A549 (cell line): ENCODE data around the gene SENP5. TPM values are rescaled to one million over a fixed set of nuclear protein-coding genes. Genes with fewer than 3 reads are reported as not detected.
A peak's percentile ranks its signal among the peaks of the same experiment; 100 is the strongest.
"Not testable (repeated sequence)": the region's sequence is repeated elsewhere in the genome, so short reads cannot be mapped to it uniquely, and the experiment has no call there.

Experiments used
- ATAC-seq, 2 experiments: fragments of 200-7000 bp in 1 of 2; fragments of >200 bp in 1 of 2; cut with Nextera tagmentation in 1 of 2; cut with Tn5 transposase in 1 of 2; 3 replicates each; pipeline versions ENCODE4 v1.8.0 to v1.9.1; 2018 to 2020; ENCODE audit warnings: mild to moderate bottlenecking in 1 of 2, moderate library complexity in 1 of 2
- CTCF ChIA-PET: fragments of 300-600 bp; sonication (Branson Sonifier 250); formaldehyde crosslinking; extraction: SDS; loops from one replicate; lab custom pipeline; 2021; ENCODE audit warnings: antibody characterized with exemption, inconsistent platforms; lab: Yijun Ruan, JAX
- POLR2A ChIA-PET: fragments of 350-600 bp; formaldehyde crosslinking; extraction: SDS; loops from one replicate; lab custom pipeline; 2021; ENCODE audit warnings: antibody characterized with exemption, inconsistent platforms; lab: Yijun Ruan, JAX
- DNase-seq, 2 experiments: peaks; one replicate each; pipeline versions ENCODE4 v3.0.0 to v3.0.0-alpha.2; 2011 to 2016; ENCODE audit warnings: low read depth in 1 of 2, low spot score in 1 of 2
- FAIRE-seq: peaks from 2 replicates; lab custom pipeline; 2011; peaks lifted over from hg19 to GRCh38; lab: Jason Lieb, UNC
- H3K27ac ChIP-seq, 2 experiments: fragments of >200 bp; sonication (Bioruptor Twin); formaldehyde crosslinking; 3 replicates each; pipeline ENCODE4 v1.5.1; 2016 to 2017
- H3K4me1 ChIP-seq: fragments of >200 bp; sonication (Bioruptor Twin); formaldehyde crosslinking; 3 replicates; pipeline ENCODE4 v1.6.1; 2016
- H3K4me2 ChIP-seq: fragments of >200 bp; sonication (Bioruptor Twin); formaldehyde crosslinking; 3 replicates; pipeline ENCODE4 v1.6.1; 2016
- H3K4me3 ChIP-seq: fragments of >200 bp; sonication (Bioruptor Twin); formaldehyde crosslinking; 3 replicates; pipeline ENCODE4 v1.5.1; 2016
- H3K9me3 ChIP-seq: fragments of >200 bp; sonication (Bioruptor Twin); formaldehyde crosslinking; 3 replicates; pipeline ENCODE4 v1.6.1; 2016
- CBX2 ChIP-seq: fragments of 200-600 bp; sonication (generic); IDR thresholded peaks from 2 replicates; pipeline ENCODE4 v1.6.1; 2016; ENCODE audit warnings: low read depth, mild to moderate bottlenecking, borderline replicate concordance
- CBX8 ChIP-seq: fragments of 200-600 bp; sonication (generic); IDR thresholded peaks from 2 replicates; pipeline ENCODE4 v1.6.1; 2016
- CHD4 ChIP-seq: fragments of 200-600 bp; sonication (generic); IDR thresholded peaks from 2 replicates; pipeline ENCODE4 v1.6.1; 2016; ENCODE audit warnings: antibody characterized with exemption, mild to moderate bottlenecking, borderline replicate concordance
- ELK1 ChIP-seq: fragments of 150-350 bp; IDR thresholded peaks from 2 replicates; pipeline ENCODE4 v1.6.1; 2014; ENCODE audit warnings: low read depth, mild to moderate bottlenecking, low read length
- EP300 ChIP-seq, 2 experiments: fragments of >200 bp; sonication (Bioruptor Twin); formaldehyde crosslinking; IDR thresholded peaks; 2 replicates in 1 of 2; 3 replicates in 1 of 2; pipeline ENCODE4 v1.6.1; 2016 to 2017
- FOSB ChIP-seq: fragments of 250-450 bp; sonication (Bioruptor Pico); IDR thresholded peaks from 2 replicates; pipeline ENCODE4 v1.5.0; 2020; ENCODE audit warnings: mild to moderate bottlenecking, moderate library complexity
- FOSL2 ChIP-seq, 2 experiments: fragments of 450-650 bp in 1 of 2; fragments of >200 bp in 1 of 2; sonication (Bioruptor Twin) in 1 of 2; formaldehyde crosslinking; IDR thresholded peaks; 2 replicates each; pipeline versions ENCODE4 v1.5.0 to v1.6.1; 2016 to 2020; ENCODE audit warnings: mild to moderate bottlenecking in 1 of 2, moderate library complexity in 1 of 2
- FOXS1 ChIP-seq: fragments of 250-450 bp; sonication (Bioruptor Pico); IDR thresholded peaks from 2 replicates; pipeline ENCODE4 v1.5.0; 2020; ENCODE audit warnings: mild to moderate bottlenecking, moderate library complexity
- GATA3 ChIP-seq: IDR thresholded peaks from 2 replicates; pipeline ENCODE4 v1.6.1; 2012; ENCODE audit warnings: borderline replicate concordance
- HEYL ChIP-seq: fragments of 250-450 bp; sonication (Bioruptor Pico); IDR thresholded peaks from 2 replicates; pipeline ENCODE4 v1.8.0; 2021; ENCODE audit warnings: mild to moderate bottlenecking, moderate library complexity
- JUN ChIP-seq, 2 experiments: fragments of >200 bp; sonication (Bioruptor Twin); formaldehyde crosslinking; IDR thresholded peaks; 2 replicates in 1 of 2; 3 replicates in 1 of 2; pipeline ENCODE4 v1.6.1; 2016 to 2017
- KDM1A ChIP-seq: fragments of 200-600 bp; sonication (generic); IDR thresholded peaks from 2 replicates; pipeline ENCODE4 v1.6.1; 2016; ENCODE audit warnings: low read depth, mild to moderate bottlenecking
- MAFK ChIP-seq: fragments of 450-650 bp; IDR thresholded peaks from 2 replicates; pipeline ENCODE4 v1.6.1; 2014; ENCODE audit not compliant: partially characterized antibody
- MAX ChIP-seq: IDR thresholded peaks from 2 replicates; pipeline ENCODE4 v1.6.1; 2012
- NFE2L2 ChIP-seq: fragments of 150-350 bp; conservative IDR thresholded peaks from 2 replicates; pipeline ENCODE4 v1.6.1; 2014; ENCODE audit warnings: low read length
- NPAS2 ChIP-seq: fragments of 250-450 bp; sonication (Bioruptor Pico); IDR thresholded peaks from 2 replicates; pipeline ENCODE4 v1.8.0; 2022; ENCODE audit warnings: mild to moderate bottlenecking, moderate library complexity, borderline replicate concordance
- PHF8 ChIP-seq: fragments of 200-600 bp; sonication (generic); IDR thresholded peaks from 2 replicates; pipeline ENCODE4 v1.6.1; 2016; ENCODE audit warnings: low read depth, mild to moderate bottlenecking, antibody characterized with exemption, moderate library complexity, borderline replicate concordance
- POLR2AphosphoS2 ChIP-seq: conservative IDR thresholded peaks from 2 replicates; pipeline ENCODE4 v1.6.1; 2012; ENCODE audit warnings: low read length, improper control_type of control experiment, inconsistent platforms
- RNF2 ChIP-seq: fragments of 200-600 bp; sonication (generic); IDR thresholded peaks from 2 replicates; pipeline ENCODE4 v1.6.1; 2016; ENCODE audit warnings: low read depth, mild to moderate bottlenecking, antibody characterized with exemption, moderate library complexity, borderline replicate concordance
- TFCP2L1 ChIP-seq: fragments of 250-450 bp; sonication (Bioruptor Pico); IDR thresholded peaks from 2 replicates; pipeline ENCODE4 v1.5.0; 2021; ENCODE audit warnings: mild to moderate bottlenecking
- TP53 ChIP-seq: fragments of 250-450 bp; sonication (Bioruptor Pico); IDR thresholded peaks from 2 replicates; pipeline ENCODE4 v1.5.0; 2021; ENCODE audit warnings: mild to moderate bottlenecking, moderate library complexity
- ZFP36 ChIP-seq: fragments of 450-650 bp; IDR thresholded peaks from 2 replicates; pipeline ENCODE4 v1.6.1; 2014; ENCODE audit warnings: borderline replicate concordance; ENCODE audit not compliant: partially characterized antibody
- ZSCAN20 ChIP-seq: fragments of 250-450 bp; sonication (Bioruptor Pico); IDR thresholded peaks from 2 replicates; pipeline ENCODE4 v1.8.0; 2022; ENCODE audit warnings: mild to moderate bottlenecking, moderate library complexity
- WGBS: methylation state at CpG from one replicate; pipeline ENCODE4 v1.1.6; 2017; ENCODE audit errors: missing lambda C conversion rate; 5-methylcytosine and 5-hydroxymethylcytosine counted together
- polyA plus RNA-seq, 4 experiments: library from polyadenylated mRNA; depleted of rRNA in 3 of 4; stranded (reverse); fragments of >200 nt; fragmentation: RNase III in 1 of 4; extraction: RNeasy Plus Mini Kit Qiagen cat#74134 plus additional on column Dnase treatment in 1 of 4; gene quantifications; 2 replicates in 3 of 4; 3 replicates in 1 of 4; pipeline ENCODE4 v1.2.3, GENCODE V29; 2011 to 2017
- TF ChIP-seq, protein P1 (sequence below): fragments of >200 bp; sonication (Bioruptor Twin); formaldehyde crosslinking; IDR thresholded peaks from 2 replicates; pipeline ENCODE4 v1.6.1; 2016

The SENP5 gene
- polyA plus RNA-seq, 2 of the 4 experiments (the other 2 are of a cell fraction): 6.8 to 12.9 TPM

DNA sequence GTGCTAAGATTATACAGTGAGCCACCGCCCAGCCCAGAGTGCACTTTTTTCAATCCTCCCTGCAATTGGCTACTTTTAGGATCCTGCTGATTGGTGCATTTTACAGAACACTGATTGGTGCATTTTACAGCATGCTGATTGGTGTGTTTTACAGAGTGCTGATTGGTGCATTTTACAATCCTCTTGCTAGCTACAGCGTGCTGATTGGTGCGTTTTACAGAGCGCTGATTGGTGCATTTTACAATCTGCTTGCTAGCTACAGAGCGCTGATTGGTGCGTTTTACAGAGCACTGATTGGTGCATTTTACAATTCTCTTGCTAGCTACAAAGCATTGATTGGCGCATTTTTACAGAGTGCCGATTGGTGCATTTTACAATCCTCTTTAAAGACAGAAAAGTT lies 4.7 kb upstream of the SENP5 start:
- CTCF ChIA-PET, H3K4me2 ChIP-seq, FAIRE-seq, POLR2A ChIA-PET, H3K9me3 ChIP-seq, H3K4me1 ChIP-seq, H3K27ac ChIP-seq, ATAC-seq, H3K4me3 ChIP-seq: not testable (repeated sequence)
- 83% methylated on average over 8 of the region's 8 CpGs for WGBS
- DNase-seq: peak in 1 of 2 experiments; percentile 13
- TF ChIP-seq MAFK: peak; percentile 73

- DNase-seq (no peak), FAIRE-seq (no peak), ATAC-seq (peak in 1 of 2 experiments; percentile 16; a peak in 2 of 6 replicates)
- ChIA-PET POLR2A (interaction anchor here (0.6 to 2.2 kb wide), 13 partner anchors 10 to 435 kb away, joined by 3 to 13 read pairs (median 5); partner anchors contain the start of genes CEP19, FBXO45, NCBP2 and PAK2), CTCF (interaction anchor here (1.3 kb wide), 1 partner anchor 136 kb away, joined by 4 read pairs; no protein-coding TSS in a partner anchor)
- Histone ChIP-seq H3K4me2 (peak overlapping the region; percentile 84), H3K4me3 (peak overlapping the region; percentile 79), H3K9me3 (0 out of 3 replicates have a peak, but pooled peaks cover 5% of the 10 kb centered on the region), H3K4me1 (peaks cover 10% of the 10 kb centered on the region; the same call in 2 of the 3 replicates), H3K27ac (peak overlapping the region; percentile 68 to 99)
- WGBS: 42% methylated on average over 6 of the region's 6 CpGs
- TF ChIP-seq CBX2: no peak
- no peak for TF ChIP-seq FOSL2 (IDR thresholded peaks at IDR 0.05)
- no peak for TF ChIP-seq FOSL2 (CRISPR knock-in tag; IDR thresholded peaks at IDR 0.05)
- TF ChIP-seq POLR2AphosphoS2: no peak
- no peak for TF ChIP-seq GATA3
- TF ChIP-seq KDM1A: no peak
- TF ChIP-seq MAX: no peak
- TF ChIP-seq JUN (IDR thresholded peaks at IDR 0.05): no peak
- no peak for TF ChIP-seq ZSCAN20 (CRISPR knock-in tag)
- TF ChIP-seq NPAS2: no peak
- no peak for TF ChIP-seq HEYL (CRISPR knock-in tag)
- TF ChIP-seq CHD4: no peak
- TF ChIP-seq EP300 (IDR thresholded peaks at IDR 0.05): no peak
- no peak for TF ChIP-seq ELK1
- TF ChIP-seq PHF8: no peak
- TF ChIP-seq RNF2: no peak
- no peak for TF ChIP-seq TP53 (CRISPR knock-in tag)
- no peak for TF ChIP-seq TFCP2L1 (CRISPR knock-in tag)
These were observed 589 bp upstream of the SENP5 start for GRCh38 chr3:196867155-196867506.

DNA sequence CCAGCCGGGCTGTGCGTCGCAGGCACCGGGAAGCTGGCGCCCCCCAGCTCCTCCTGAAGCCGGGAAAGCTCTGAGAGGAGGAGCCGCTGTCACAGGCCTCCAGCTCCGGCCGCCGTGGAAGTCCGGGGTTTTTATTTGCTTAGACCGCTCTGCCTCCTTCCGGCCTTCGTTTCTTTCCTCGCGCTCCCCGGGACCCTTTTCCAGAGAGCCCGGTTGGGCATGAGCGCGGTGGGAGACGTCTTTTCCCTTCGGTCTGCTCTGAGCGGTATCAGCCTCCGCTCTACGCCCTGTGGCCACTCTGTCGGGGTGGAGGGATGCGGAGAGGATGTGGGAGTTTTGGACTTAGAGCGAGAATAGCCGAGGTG lies 559 bp downstream of the SENP5 start:
- H3K27ac ChIP-seq: peak overlapping the region; percentile 78 to 99
- FAIRE-seq: no peak
- DNase-seq: peak in 1 of 2 experiments; percentile 15
- POLR2A ChIA-PET: interaction anchor here (0.5 to 2.2 kb wide), 16 partner anchors 9 to 451 kb away, joined by 3 to 13 read pairs (median 4); partner anchors contain the start of genes CEP19, FBXO45, NCBP2 and PAK2
- ATAC-seq: peak; percentile 57 to 73
- TF ChIP-seq PHF8: no peak
- TF ChIP-seq, protein P1, sequence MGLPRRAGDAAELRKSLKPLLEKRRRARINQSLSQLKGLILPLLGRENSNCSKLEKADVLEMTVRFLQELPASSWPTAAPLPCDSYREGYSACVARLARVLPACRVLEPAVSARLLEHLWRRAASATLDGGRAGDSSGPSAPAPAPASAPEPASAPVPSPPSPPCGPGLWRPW: no peak
- TF ChIP-seq CHD4: no peak
- TF ChIP-seq NFE2L2: no peak
- TF ChIP-seq TP53 (CRISPR knock-in tag): no peak
- TF ChIP-seq ZFP36: no peak
- TF ChIP-seq CBX8: no peak
- TF ChIP-seq FOSB: no peak
- no peak for TF ChIP-seq FOXS1
- TF ChIP-seq, all 56 proteins: peak for 0
- peak overlapping the region; percentile 86 for H3K4me2 ChIP-seq
- H3K4me3 ChIP-seq: peak overlapping the region; percentile 79
- CTCF ChIA-PET: interaction anchor here (1.3 kb wide), 2 partner anchors 73 to 137 kb away, joined by 3 to 4 read pairs; no protein-coding TSS in a partner anchor
- 3% methylated on average over 13 of the region's 29 CpGs for WGBS
- 0 out of 3 replicates have a peak, but pooled peaks cover under 1% of the 10 kb centered on the region for H3K9me3 ChIP-seq
- H3K4me1 ChIP-seq: peaks cover 10% of the 10 kb centered on the region; the same call in 2 of the 3 replicates
